DND-41 (cell line): Measurements from ENCODE around the gene DNAJC27.

Experiments used
- ATAC-seq: fragments of 200-7000 bp; cut with Tn5 transposase; 3 replicates; pipeline ENCODE4 v1.9.1; 2021; ENCODE audit warnings: low read depth; ENCODE audit not compliant: insufficient read depth
- DNase-seq: peaks from one replicate; pipeline ENCODE4 v3.0.0-alpha.2; 2020
- H2AFZ ChIP-seq: 2 replicates; pipeline ENCODE4 v1.6.0; 2012; ENCODE audit warnings: low read depth, low read length
- H3K27ac ChIP-seq: 2 replicates; pipeline ENCODE4 v1.5.1; 2012; ENCODE audit warnings: low read length, inconsistent platforms
- H3K27me3 ChIP-seq: fragments of 200-600 bp; sonication (generic); 2 replicates; pipeline ENCODE4 v1.6.0; 2012; ENCODE audit warnings: low read length, mild to moderate bottlenecking, inconsistent platforms; ENCODE audit not compliant: insufficient read depth, poor library complexity
- H3K36me3 ChIP-seq: 2 replicates; pipeline ENCODE4 v1.5.1; 2012; ENCODE audit warnings: low read length, inconsistent platforms; ENCODE audit not compliant: insufficient read depth
- H3K4me1 ChIP-seq: 2 replicates; pipeline ENCODE4 v1.5.1; 2012; ENCODE audit warnings: mild to moderate bottlenecking, low read length; ENCODE audit not compliant: insufficient read depth
- H3K4me2 ChIP-seq: 2 replicates; pipeline ENCODE4 v1.6.0; 2012; ENCODE audit warnings: mild to moderate bottlenecking, moderate library complexity, low read length, inconsistent platforms; ENCODE audit not compliant: insufficient read depth
- H3K4me3 ChIP-seq, 2 experiments: fragments of 200-600 bp in 1 of 2; shearing (Covaris generic) in 1 of 2; 2 replicates each; pipeline ENCODE4 v1.5.1; 2012 to 2016; ENCODE audit warnings: inconsistent platforms in 2 of 2, low read length in 2 of 2, mild to moderate bottlenecking in 2 of 2, low read depth in 1 of 2, moderate library complexity in 1 of 2
- H3K79me2 ChIP-seq: 2 replicates; pipeline ENCODE4 v1.6.0; 2012; ENCODE audit warnings: low read length, inconsistent platforms; ENCODE audit not compliant: insufficient read depth
- H3K9ac ChIP-seq: 2 replicates; pipeline ENCODE4 v1.6.0; 2012; ENCODE audit warnings: low read depth, mild to moderate bottlenecking, inconsistent platforms, low read length, moderate library complexity
- H3K9me3 ChIP-seq: 2 replicates; pipeline ENCODE4 v1.5.1; 2012; ENCODE audit warnings: low read length, moderate library complexity, mild to moderate bottlenecking, inconsistent platforms; ENCODE audit not compliant: insufficient read depth, severe bottlenecking
- H4K20me1 ChIP-seq: 2 replicates; pipeline ENCODE4 v1.6.0; 2012; ENCODE audit warnings: low read length; ENCODE audit not compliant: insufficient read depth
- CTCF ChIP-seq: IDR thresholded peaks from 2 replicates; pipeline ENCODE4 v1.5.1; 2012; ENCODE audit warnings: borderline replicate concordance, low read length, moderate library complexity, mild to moderate bottlenecking; ENCODE audit not compliant: poor library complexity, severe bottlenecking; ENCODE audit errors: extremely low read depth
- EZH2 ChIP-seq: IDR thresholded peaks from 3 replicates; pipeline ENCODE4 v1.6.1; 2012; ENCODE audit warnings: borderline replicate concordance, low read depth, mild to moderate bottlenecking, moderate library complexity, low read length, inconsistent platforms; ENCODE audit not compliant: severe bottlenecking

The DNAJC27 gene

DNA sequence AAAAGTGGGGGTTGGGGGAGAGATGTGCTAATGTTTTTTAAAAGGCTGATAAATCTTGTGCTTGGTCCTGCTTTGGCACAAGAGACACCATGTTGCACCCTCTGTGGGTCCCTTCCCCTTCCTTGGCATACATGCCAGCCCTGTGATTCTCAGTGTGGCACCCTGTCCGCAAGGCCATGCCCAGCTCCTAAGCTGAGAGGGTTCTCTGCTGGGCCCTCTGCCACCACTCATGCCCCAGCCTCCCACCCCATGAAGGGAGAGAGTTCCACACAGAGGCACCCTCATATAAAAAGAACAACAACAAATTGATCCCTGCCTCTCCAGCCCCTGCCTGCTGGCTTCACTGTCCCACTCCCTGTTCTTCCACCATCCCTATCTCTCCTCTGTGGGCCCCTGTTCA, 49.2 kb downstream of the DNAJC27 start:
- H3K79me2 ChIP-seq: peaks cover 22% of the 10 kb centered on the region
- DNase-seq (no peak), ATAC-seq (no peak)
- H3K27ac ChIP-seq: no peak overlapping the region
- H3K4me1 ChIP-seq: peaks cover 28% of the 10 kb centered on the region
- H3K4me2 ChIP-seq: no peak overlapping the region
- peaks cover 12% of the 10 kb centered on the region for H3K36me3 ChIP-seq
- no peak overlapping the region for H3K9ac ChIP-seq
- H3K27me3 ChIP-seq: no peaks in the 10 kb centered on the region
- peaks cover 17% of the 10 kb centered on the region; the same call in 1 of the 2 replicates for H4K20me1 ChIP-seq
- no peak overlapping the region for H2AFZ ChIP-seq
- TF ChIP-seq EZH2: no peak
- TF ChIP-seq CTCF: no peak
- no peak overlapping the region for H3K4me3 ChIP-seq
- no peaks in the 10 kb centered on the region for H3K9me3 ChIP-seq

GRCh38 chr2:24920809-24921441, 50.8 kb downstream of the DNAJC27 start:
- H3K36me3 ChIP-seq: peaks cover 24% of the 10 kb centered on the region
- H3K79me2 ChIP-seq: peaks cover 39% of the 10 kb centered on the region
- peak overlapping the region; percentile 82 for H3K9ac ChIP-seq
- H3K4me2 ChIP-seq: peak overlapping the region; percentile 84
- DNase-seq (no peak), ATAC-seq (no peak)
- H3K27me3 ChIP-seq: no peaks in the 10 kb centered on the region
- peaks cover 26% of the 10 kb centered on the region; the same call in 1 of the 2 replicates for H4K20me1 ChIP-seq
- TF ChIP-seq CTCF: peak; percentile 51
- no peak for TF ChIP-seq EZH2
- no peaks in the 10 kb centered on the region for H3K9me3 ChIP-seq
- H3K27ac ChIP-seq: 0 out of 2 replicates have a peak overlapping the region, but pooled peaks have one; percentile 17
- H3K4me3 ChIP-seq: peak overlapping the region; percentile 19 to 68; a peak in 3 of 4 replicates
- H3K4me1 ChIP-seq: peaks cover 43% of the 10 kb centered on the region
- H2AFZ ChIP-seq: peak overlapping the region; percentile 72

DNA sequence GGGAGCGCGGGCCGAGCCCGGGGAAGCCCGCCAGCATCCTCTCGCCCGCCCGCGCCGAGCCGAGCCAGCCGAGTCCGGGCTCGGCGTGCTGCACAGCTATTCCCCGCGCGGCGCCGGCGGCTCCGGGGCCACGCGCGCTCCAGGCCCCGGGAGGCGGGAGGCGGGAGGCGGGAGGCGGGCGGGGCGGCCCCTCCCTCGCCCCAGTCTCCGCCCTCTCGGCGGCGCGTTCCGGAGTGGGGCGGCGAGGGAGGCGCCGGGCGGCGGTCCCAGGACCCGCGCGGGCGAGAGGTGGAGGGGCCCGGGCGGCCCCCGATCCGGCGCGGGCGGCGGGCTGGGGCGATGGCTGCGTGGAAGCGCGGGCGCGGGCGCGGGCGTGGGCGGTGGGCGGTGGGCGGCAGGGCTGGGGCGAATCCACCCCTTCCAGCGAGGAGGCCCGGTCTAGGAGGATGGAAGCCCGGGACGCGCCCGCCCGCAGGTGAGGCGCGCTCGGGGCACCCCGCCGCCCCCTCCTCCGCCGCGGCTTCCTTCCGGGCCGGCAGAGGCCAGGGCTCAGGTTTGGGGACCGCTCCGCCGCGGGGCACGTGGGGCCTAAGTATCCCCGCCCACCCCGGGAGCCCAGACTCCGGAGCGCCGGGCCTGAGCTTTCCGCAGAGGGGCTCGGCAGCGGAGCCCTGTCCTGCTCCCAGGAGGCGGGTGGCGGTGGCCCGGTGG, 51.5 kb downstream of the DNAJC27 start, which contains the start of gene ADCY3:
TSS of gene ADCY3 (minus strand) at position 140 of the 711 bp plus-strand sequence. CDS start 1,250 bp downstream, outside the sequence.
- Histone ChIP-seq H3K27me3 (no peaks in the 10 kb centered on the region), H3K79me2 (peaks cover 43% of the 10 kb centered on the region), H4K20me1 (peaks cover 27% of the 10 kb centered on the region; the same call in 1 of the 2 replicates), H3K4me2 (peak within 1 kb of the TSS; percentile 84), H3K36me3 (peaks cover 29% of the 10 kb centered on the region), H3K9me3 (no peaks in the 10 kb centered on the region), H3K4me3 (peak within 1 kb of the TSS; percentile 68 to 85; a peak in 3 of 4 replicates), H3K4me1 (peaks cover 50% of the 10 kb centered on the region), H3K27ac (peak within 1 kb of the TSS; percentile 66), H2AFZ (peak within 1 kb of the TSS; percentile 86), H3K9ac (peak within 1 kb of the TSS; percentile 82)
- ATAC-seq (peak; percentile 73), DNase-seq (peak; percentile 72)
- TF ChIP-seq EZH2 (no peak), CTCF (no peak)
